Fibroblast of lung (primary cell): ENCODE data around the gene CSGALNACT2.

Source experiments
- CTCF ChIP-seq, 2 donors: IDR thresholded peaks in 1 of 2; conservative IDR thresholded peaks in 1 of 2; 1 replicate in 1 of 2; 2 replicates in 1 of 2; pipeline ENCODE4 v1.5.1; 2011 to 2012; ENCODE audit warnings: low read length in 2 of 2, control low read depth in 1 of 2, inconsistent platforms in 1 of 2, low read depth in 1 of 2, mild to moderate bottlenecking in 1 of 2
- EZH2 ChIP-seq: IDR thresholded peaks from 2 replicates; pipeline ENCODE4 v1.5.1; 2012; ENCODE audit warnings: low read length, control low read depth, mild to moderate bottlenecking; ENCODE audit errors: missing control alignments

GRCh38 chr10:43120116-43120928 lies 17.9 kb upstream of the CSGALNACT2 start:
- TF ChIP-seq CTCF (conservative IDR thresholded peaks at IDR 0.05 in 1 of 2, IDR thresholded peaks at IDR 0.05 in 1 of 2; ENCODE audit: low read depth in 1 of 2, low read length in 2 of 2) (no peak), EZH2 (no peak)
